Liver (tissue), 9 donors: ENCODE measurements around the gene NTM. TPM values are rescaled to one million over a fixed set of nuclear protein-coding genes. Genes with fewer than 3 reads are reported as not detected.

Source experiments
- DNase-seq: peaks from one replicate; pipeline ENCODE4 v3.0.0-alpha.2; 2017; ENCODE audit warnings: low spot score
- H3K27ac ChIP-seq, 2 donors: one replicate each; pipeline ENCODE4 v1.7.0; 2013; ENCODE audit warnings: inconsistent platforms in 2 of 2, low read length in 2 of 2, control low read depth in 1 of 2, low read depth in 1 of 2, mild to moderate bottlenecking in 1 of 2
- H3K27me3 ChIP-seq, 4 donors: one replicate each; pipeline versions ENCODE4 v1.6.1 to v1.7.0; 2013; ENCODE audit warnings: low read length in 3 of 4, inconsistent platforms in 1 of 4, mild to moderate bottlenecking in 1 of 4, moderate library complexity in 1 of 4; ENCODE audit not compliant: control insufficient read depth in 4 of 4, insufficient read depth in 4 of 4
- H3K36me3 ChIP-seq, 4 donors: one replicate each; pipeline versions ENCODE4 v1.6.1 to v1.7.0; 2013; ENCODE audit warnings: low read length in 3 of 4, mild to moderate bottlenecking in 3 of 4, low read depth in 1 of 4, moderate library complexity in 1 of 4; ENCODE audit not compliant: control insufficient read depth in 4 of 4, insufficient read depth in 3 of 4
- H3K4me1 ChIP-seq, 4 donors: one replicate each; pipeline versions ENCODE4 v1.6.1 to v1.7.0; 2013; ENCODE audit warnings: low read length in 3 of 4, mild to moderate bottlenecking in 3 of 4, moderate library complexity in 1 of 4; ENCODE audit not compliant: control insufficient read depth in 4 of 4, insufficient read depth in 4 of 4
- H3K4me3 ChIP-seq, 3 donors: one replicate each; pipeline versions ENCODE4 v1.6.1 to v1.7.0; 2013; ENCODE audit warnings: low read length in 3 of 3, control low read depth in 1 of 3, low read depth in 1 of 3, mild to moderate bottlenecking in 1 of 3
- H3K9ac ChIP-seq, 2 donors: one replicate each; pipeline ENCODE4 v1.7.0; 2013; ENCODE audit warnings: low read length in 2 of 2, mild to moderate bottlenecking in 2 of 2, moderate library complexity in 2 of 2, control low read depth in 1 of 2, low read depth in 1 of 2
- H3K9me3 ChIP-seq, 4 donors: one replicate each; pipeline versions ENCODE4 v1.6.1 to v1.7.0; 2013; ENCODE audit warnings: low read length in 3 of 4; ENCODE audit not compliant: control insufficient read depth in 4 of 4
- CTCF ChIP-seq: fragments of 150-350 bp; IDR thresholded peaks from 2 replicates; pipeline ENCODE4 v1.5.1; 2017; ENCODE audit warnings: improper control_type of control experiment, low read depth, low read length; ENCODE audit not compliant: missing input control
- EGR1 ChIP-seq, 2 donors: IDR thresholded peaks; 2 replicates each; pipeline ENCODE4 v1.6.1; 2016 to 2018; ENCODE audit warnings: antibody characterized with exemption in 2 of 2, low read depth in 2 of 2
- FOXA1 ChIP-seq: IDR thresholded peaks from 2 replicates; pipeline ENCODE4 v1.6.1; 2016; ENCODE audit warnings: antibody characterized with exemption
- FOXA2 ChIP-seq: IDR thresholded peaks from 2 replicates; pipeline ENCODE4 v1.6.1; 2016; ENCODE audit warnings: antibody characterized with exemption
- GABPA ChIP-seq, 2 donors: IDR thresholded peaks in 1 of 2; conservative IDR thresholded peaks in 1 of 2; 2 replicates each; pipeline ENCODE4 v1.6.1; 2016; ENCODE audit warnings: antibody characterized with exemption in 2 of 2, mild to moderate bottlenecking in 1 of 2, moderate library complexity in 1 of 2
- HNF4A ChIP-seq, 2 donors: conservative IDR thresholded peaks; 2 replicates each; pipeline ENCODE4 v1.6.1; 2016; ENCODE audit warnings: antibody characterized with exemption in 2 of 2, mild to moderate bottlenecking in 2 of 2
- HNF4G ChIP-seq: IDR thresholded peaks from 2 replicates; pipeline ENCODE4 v1.6.1; 2016; ENCODE audit warnings: antibody characterized with exemption
- JUND ChIP-seq, 2 donors: IDR thresholded peaks; 2 replicates each; pipeline ENCODE4 v1.6.1; 2016; ENCODE audit warnings: antibody characterized with exemption in 2 of 2
- MAX ChIP-seq: IDR thresholded peaks from 2 replicates; pipeline ENCODE4 v1.6.1; 2016; ENCODE audit warnings: antibody characterized with exemption
- NR2F2 ChIP-seq: IDR thresholded peaks from 2 replicates; pipeline ENCODE4 v1.6.1; 2016; ENCODE audit warnings: antibody characterized with exemption
- RAD21 ChIP-seq, 2 donors: IDR thresholded peaks; 2 replicates each; pipeline ENCODE4 v1.6.1; 2016; ENCODE audit warnings: antibody characterized with exemption in 2 of 2, mild to moderate bottlenecking in 2 of 2
- RXRA ChIP-seq, 2 donors: IDR thresholded peaks; 2 replicates each; pipeline ENCODE4 v1.6.1; 2017 to 2018; ENCODE audit warnings: antibody characterized with exemption in 2 of 2, mild to moderate bottlenecking in 1 of 2
- SP1 ChIP-seq: IDR thresholded peaks from 2 replicates; pipeline ENCODE4 v1.6.1; 2018; ENCODE audit warnings: antibody characterized with exemption, mild to moderate bottlenecking
- TAF1 ChIP-seq: conservative IDR thresholded peaks from 2 replicates; pipeline ENCODE4 v1.6.1; 2016; ENCODE audit warnings: antibody characterized with exemption, mild to moderate bottlenecking
- YY1 ChIP-seq: IDR thresholded peaks from 2 replicates; pipeline ENCODE4 v1.6.1; 2016; ENCODE audit warnings: antibody characterized with exemption, mild to moderate bottlenecking
- ZBTB33 ChIP-seq: IDR thresholded peaks from 2 replicates; pipeline ENCODE4 v1.6.1; 2016; ENCODE audit warnings: antibody characterized with exemption
- WGBS: extraction: QIAGEN DNeasy Blood & Tissue Kit; methylation state at CpG from one replicate; pipeline ENCODE4 v1.1.7; 2013; 5-methylcytosine and 5-hydroxymethylcytosine counted together
- polyA plus RNA-seq, 2 donors: library from polyadenylated mRNA; stranded (reverse) in 1 of 2; unstranded in 1 of 2; fragments of 200-250 nt in 1 of 2; fragments of >200 nt in 1 of 2; fragmentation: Nextera tagmentation in 1 of 2; extraction: Ambion mirVana in 1 of 2; gene quantifications; one replicate each; pipeline versions ENCODE4 v1.2.1 to v1.2.3, GENCODE V29; 2013 to 2015
- total RNA-seq, 2 donors: library from RNA; depleted of rRNA; stranded (reverse); fragments of >200 nt; gene quantifications; one replicate each; pipeline ENCODE4 v1.2.3, GENCODE V29; 2014
- TF ChIP-seq, protein P1 (sequence below): IDR thresholded peaks from 2 replicates; pipeline ENCODE4 v1.6.1; 2016; ENCODE audit warnings: antibody characterized with exemption
- TF ChIP-seq, protein P2 (sequence below): IDR thresholded peaks from 2 replicates; pipeline ENCODE4 v1.6.1; 2016; ENCODE audit warnings: antibody characterized with exemption, mild to moderate bottlenecking
- donor health status: healthy.
- donor health status: healthy.
- donor health status: healthy.
- donor health status: healthy.
- donor health status: healthy.

The NTM gene
- total and polyA plus RNA-seq, 4 donors, result 0.08 to 1.1 (median 0.08) TPM; not detected in 1

DNA sequence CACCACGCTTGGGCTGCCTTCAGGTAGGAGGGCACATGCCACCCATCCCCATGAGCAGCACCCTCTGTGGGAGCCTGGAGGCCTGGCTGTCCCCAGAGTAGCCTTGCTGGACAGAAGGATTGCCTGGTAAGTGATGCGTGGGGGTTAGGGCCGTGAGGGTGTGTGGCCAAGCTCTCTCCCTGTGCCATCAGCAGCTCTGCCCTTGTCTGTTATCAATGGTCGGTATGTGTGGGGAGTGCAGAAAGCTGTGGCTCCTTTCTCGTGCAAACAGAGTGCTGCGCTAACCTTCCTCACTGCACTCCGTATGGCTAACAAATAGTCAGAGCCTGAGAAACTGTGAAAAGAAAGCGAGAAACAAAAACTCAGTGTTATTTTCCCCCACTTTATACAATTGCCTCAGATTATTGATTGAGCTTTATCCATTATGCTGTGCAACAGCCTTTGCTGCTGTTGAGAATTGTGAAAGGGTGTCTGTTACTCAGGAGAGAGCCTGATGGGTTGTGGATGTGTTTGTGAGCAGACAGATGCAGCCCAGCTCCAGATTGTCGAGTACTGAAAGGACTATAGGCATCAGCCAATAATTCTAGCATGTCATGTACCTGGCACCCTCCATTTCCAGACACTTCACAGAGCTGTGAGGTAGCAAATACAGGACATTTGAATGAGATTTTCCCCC is 432.2 kb downstream of the NTM start (continued):
- TF ChIP-seq ZBTB33 (no peak), CTCF (no peak), EGR1 (IDR thresholded peaks at IDR 0.05; ENCODE audit: low read depth in 2 of 2) (no peak), SP1 (no peak), RAD21 (IDR thresholded peaks at IDR 0.05) (no peak), NR2F2 (no peak), HNF4G (no peak)
- TF ChIP-seq, protein P1, sequence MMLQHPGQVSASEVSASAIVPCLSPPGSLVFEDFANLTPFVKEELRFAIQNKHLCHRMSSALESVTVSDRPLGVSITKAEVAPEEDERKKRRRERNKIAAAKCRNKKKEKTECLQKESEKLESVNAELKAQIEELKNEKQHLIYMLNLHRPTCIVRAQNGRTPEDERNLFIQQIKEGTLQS, result no peak

DNA sequence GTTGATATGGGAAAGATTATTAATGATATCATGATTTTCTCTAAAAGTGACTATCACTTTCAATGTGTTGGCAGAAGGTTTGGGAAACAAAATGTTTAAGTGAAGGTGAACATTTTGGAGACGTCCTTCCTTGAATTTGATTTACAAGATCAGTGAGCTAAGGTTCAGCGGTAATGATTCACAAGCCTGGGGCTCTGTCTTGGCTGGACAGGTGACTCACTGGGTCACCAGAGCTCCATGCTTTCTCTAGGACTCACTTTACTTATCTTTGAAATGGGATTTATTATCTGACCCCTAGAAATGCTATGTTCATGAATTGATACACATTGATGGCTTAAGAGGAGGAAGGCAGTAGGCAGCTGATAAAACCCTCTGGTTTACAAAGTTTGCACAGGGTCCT is 437.5 kb downstream of the NTM start:
- WGBS, result 68% methylated on average over 2 of the region's 2 CpGs
- H3K27ac ChIP-seq, result no peak overlapping the region
- TF ChIP-seq RAD21 (IDR thresholded peaks at IDR 0.05) (no peak), FOXA2 (no peak), NR2F2 (no peak), FOXA1 (no peak), RXRA (IDR thresholded peaks at IDR 0.05) (no peak), HNF4A (conservative IDR thresholded peaks at IDR 0.05) (no peak), CTCF (no peak), JUND (IDR thresholded peaks at IDR 0.05) (no peak), YY1 (no peak), EGR1 (IDR thresholded peaks at IDR 0.05; ENCODE audit: low read depth in 2 of 2) (no peak), MAX (no peak), SP1 (no peak), GABPA (IDR thresholded peaks at IDR 0.05 in 1 of 2, conservative IDR thresholded peaks at IDR 0.05 in 1 of 2) (no peak), ZBTB33 (no peak), HNF4G (no peak), TAF1 (no peak)
- TF ChIP-seq, protein P1, result no peak
- TF ChIP-seq, protein P2, sequence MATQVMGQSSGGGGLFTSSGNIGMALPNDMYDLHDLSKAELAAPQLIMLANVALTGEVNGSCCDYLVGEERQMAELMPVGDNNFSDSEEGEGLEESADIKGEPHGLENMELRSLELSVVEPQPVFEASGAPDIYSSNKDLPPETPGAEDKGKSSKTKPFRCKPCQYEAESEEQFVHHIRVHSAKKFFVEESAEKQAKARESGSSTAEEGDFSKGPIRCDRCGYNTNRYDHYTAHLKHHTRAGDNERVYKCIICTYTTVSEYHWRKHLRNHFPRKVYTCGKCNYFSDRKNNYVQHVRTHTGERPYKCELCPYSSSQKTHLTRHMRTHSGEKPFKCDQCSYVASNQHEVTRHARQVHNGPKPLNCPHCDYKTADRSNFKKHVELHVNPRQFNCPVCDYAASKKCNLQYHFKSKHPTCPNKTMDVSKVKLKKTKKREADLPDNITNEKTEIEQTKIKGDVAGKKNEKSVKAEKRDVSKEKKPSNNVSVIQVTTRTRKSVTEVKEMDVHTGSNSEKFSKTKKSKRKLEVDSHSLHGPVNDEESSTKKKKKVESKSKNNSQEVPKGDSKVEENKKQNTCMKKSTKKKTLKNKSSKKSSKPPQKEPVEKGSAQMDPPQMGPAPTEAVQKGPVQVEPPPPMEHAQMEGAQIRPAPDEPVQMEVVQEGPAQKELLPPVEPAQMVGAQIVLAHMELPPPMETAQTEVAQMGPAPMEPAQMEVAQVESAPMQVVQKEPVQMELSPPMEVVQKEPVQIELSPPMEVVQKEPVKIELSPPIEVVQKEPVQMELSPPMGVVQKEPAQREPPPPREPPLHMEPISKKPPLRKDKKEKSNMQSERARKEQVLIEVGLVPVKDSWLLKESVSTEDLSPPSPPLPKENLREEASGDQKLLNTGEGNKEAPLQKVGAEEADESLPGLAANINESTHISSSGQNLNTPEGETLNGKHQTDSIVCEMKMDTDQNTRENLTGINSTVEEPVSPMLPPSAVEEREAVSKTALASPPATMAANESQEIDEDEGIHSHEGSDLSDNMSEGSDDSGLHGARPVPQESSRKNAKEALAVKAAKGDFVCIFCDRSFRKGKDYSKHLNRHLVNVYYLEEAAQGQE, result no peak
- no peaks in the 10 kb centered on the region for H3K9me3 ChIP-seq
- H3K36me3 ChIP-seq, result no peaks in the 10 kb centered on the region
- no peak overlapping the region for H3K9ac ChIP-seq
- H3K27me3 ChIP-seq, result peaks cover 0 to 3% (median 0%) of the 10 kb centered on the region in 4 donors
- DNase-seq, result no peak
- no peak overlapping the region for H3K4me3 ChIP-seq
- no peaks in the 10 kb centered on the region for H3K4me1 ChIP-seq
